Adrenal gland (tissue), 5 donors: ENCODE results near the gene TPSG1.
"Not testable (repeated sequence)": the region's sequence is repeated elsewhere in the genome, so short reads cannot be mapped to it uniquely, and the experiment has no call there.

ENCODE experiments used
- POLR2A ChIP-seq, 2 donors: fragments of 450-650 bp; IDR thresholded peaks; one replicate each; pipeline ENCODE4 v1.6.1; 2017; ENCODE audit warnings: antibody characterized with exemption in 2 of 2, mild to moderate bottlenecking in 2 of 2, moderate library complexity in 1 of 2
- TF ChIP-seq, protein P1 (sequence below), 6 experiments: fragments of 450-650 bp in 4 of 6; fragments of 200-600 bp in 2 of 6; sonication (generic) in 1 of 6; IDR thresholded peaks; 1 replicate in 5 of 6; 2 replicates in 1 of 6; pipeline versions ENCODE4 v1.5.1 to v1.8.0; 2016 to 2021; ENCODE audit warnings: antibody characterized with exemption in 6 of 6, mild to moderate bottlenecking in 2 of 6, moderate library complexity in 1 of 6
- donor health status: DM: no; HTN: no; CAD: no.

DNA sequence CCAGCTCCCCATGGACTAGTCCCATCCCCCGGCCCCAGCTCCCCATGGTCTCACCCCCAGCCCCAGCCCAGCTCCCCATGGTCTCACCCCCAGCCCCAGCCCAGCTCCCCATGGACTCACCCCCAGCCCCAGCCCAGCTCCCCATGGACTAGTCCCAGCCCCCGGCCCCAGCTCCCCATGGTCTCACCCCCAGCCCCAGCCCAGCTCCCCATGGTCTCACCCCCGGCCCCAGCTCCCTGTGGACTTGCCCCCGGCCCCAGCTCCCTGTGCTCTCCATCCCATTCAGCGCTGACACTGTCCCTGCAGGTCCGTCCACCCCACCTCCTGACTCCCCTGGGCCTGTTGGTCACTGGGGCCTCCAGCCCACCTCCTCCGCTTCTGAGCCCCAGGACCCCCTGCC is 6.2 kb upstream of the TPSG1 start:
- TF ChIP-seq, protein P1, sequence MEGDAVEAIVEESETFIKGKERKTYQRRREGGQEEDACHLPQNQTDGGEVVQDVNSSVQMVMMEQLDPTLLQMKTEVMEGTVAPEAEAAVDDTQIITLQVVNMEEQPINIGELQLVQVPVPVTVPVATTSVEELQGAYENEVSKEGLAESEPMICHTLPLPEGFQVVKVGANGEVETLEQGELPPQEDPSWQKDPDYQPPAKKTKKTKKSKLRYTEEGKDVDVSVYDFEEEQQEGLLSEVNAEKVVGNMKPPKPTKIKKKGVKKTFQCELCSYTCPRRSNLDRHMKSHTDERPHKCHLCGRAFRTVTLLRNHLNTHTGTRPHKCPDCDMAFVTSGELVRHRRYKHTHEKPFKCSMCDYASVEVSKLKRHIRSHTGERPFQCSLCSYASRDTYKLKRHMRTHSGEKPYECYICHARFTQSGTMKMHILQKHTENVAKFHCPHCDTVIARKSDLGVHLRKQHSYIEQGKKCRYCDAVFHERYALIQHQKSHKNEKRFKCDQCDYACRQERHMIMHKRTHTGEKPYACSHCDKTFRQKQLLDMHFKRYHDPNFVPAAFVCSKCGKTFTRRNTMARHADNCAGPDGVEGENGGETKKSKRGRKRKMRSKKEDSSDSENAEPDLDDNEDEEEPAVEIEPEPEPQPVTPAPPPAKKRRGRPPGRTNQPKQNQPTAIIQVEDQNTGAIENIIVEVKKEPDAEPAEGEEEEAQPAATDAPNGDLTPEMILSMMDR (IDR thresholded peaks at IDR 0.05): not testable (repeated sequence)
- not testable (repeated sequence) for TF ChIP-seq POLR2A (IDR thresholded peaks at IDR 0.05)
